HCT116 (cell line): ENCODE results near the gene ZNF414. TPM values are rescaled to one million over a fixed set of nuclear protein-coding genes. Genes with fewer than 3 reads are reported as not detected.

Experiments
- ATAC-seq: fragments of 200-7000 bp; cut with Tn5 transposase; 2 replicates; pipeline ENCODE4 v1.9.1; 2020; ENCODE audit warnings: mild to moderate bottlenecking, moderate library complexity
- BruUV-seq: library from RNA; stranded (reverse); fragments of 400-500 nt; replicated peaks from 2 replicates; lab custom pipeline; 2021; lab: Mats Ljungman, UMichigan
- CTCF ChIA-PET: fragments of 300-600 bp; sonication (Branson Sonifier 250); formaldehyde crosslinking; loops from one replicate; lab custom pipeline; 2021; ENCODE audit warnings: antibody characterized with exemption; lab: Charles Lee
- POLR2A ChIA-PET: fragments of 300-600, 350-600 bp; sonication (Branson Sonifier 250); formaldehyde crosslinking; loops from one replicate; lab custom pipeline; 2021; ENCODE audit warnings: antibody characterized with exemption; lab: Charles Lee
- RAD21 ChIA-PET, 2 experiments: fragments of 300-600 bp; sonication (Branson Sonifier 250); formaldehyde crosslinking; loops; one replicate each; lab custom pipeline; 2023; ENCODE audit warnings: low total read pairs in 2 of 2; ENCODE audit not compliant: uncharacterized antibody in 2 of 2, unreplicated experiment in 2 of 2, low non-redundant PET in 1 of 2; lab: Charles Lee
- DNase-seq: peaks from one replicate; pipeline ENCODE4 v3.0.0-alpha.2; 2010; ENCODE audit warnings: low read depth, low spot score
- H2AFZ ChIP-seq: fragments of 200-600 bp; shearing (Covaris generic), sonication (generic); 2 replicates; pipeline ENCODE4 v1.6.1; 2017; ENCODE audit warnings: low read depth, mixed run types, mixed read lengths, antibody characterized with exemption, low read length; ENCODE audit not compliant: poor library complexity, severe bottlenecking
- H3K27ac ChIP-seq: 2 replicates; pipeline ENCODE4 v1.5.1; 2012; ENCODE audit warnings: low read depth, low read length
- H3K27me3 ChIP-seq: fragments of 200-600 bp; sonication (generic); 2 replicates; pipeline ENCODE4 v1.6.1; 2016; ENCODE audit warnings: mixed run types, low read length, mixed read lengths; ENCODE audit not compliant: insufficient read depth
- H3K36me3 ChIP-seq, 2 experiments: fragments of 200-500 bp in 1 of 2; fragments of 200-600 bp in 1 of 2; sonication (Bioruptor generic) in 1 of 2; sonication (generic) in 1 of 2; 2 replicates each; pipeline versions ENCODE4 v1.5.1 to v1.6.1; 2014 to 2016; ENCODE audit warnings: low read length in 2 of 2, inconsistent platforms in 1 of 2, mixed read lengths in 1 of 2, mixed run types in 1 of 2; ENCODE audit not compliant: insufficient read depth in 2 of 2, control insufficient read depth in 1 of 2
- H3K4me1 ChIP-seq, 2 experiments: fragments of 200-600 bp in 1 of 2; sonication (generic) in 1 of 2; 2 replicates each; pipeline versions ENCODE4 v1.5.1 to v1.6.1; 2012 to 2017; ENCODE audit warnings: low read length in 2 of 2, inconsistent platforms in 1 of 2, mild to moderate bottlenecking in 1 of 2, mixed read lengths in 1 of 2, mixed run types in 1 of 2, moderate library complexity in 1 of 2; ENCODE audit not compliant: insufficient read depth in 2 of 2, control insufficient read depth in 1 of 2
- H3K4me2 ChIP-seq: fragments of 200-600 bp; sonication (generic); 2 replicates; pipeline ENCODE4 v1.6.1; 2017; ENCODE audit warnings: mixed run types, low read length, mixed read lengths
- H3K4me3 ChIP-seq, 2 experiments: fragments of 200-600 bp in 1 of 2; sonication (generic) in 1 of 2; replicated peaks in 1 of 2; 2 replicates each; pipeline ENCODE4 v1.5.1; 2011 to 2016; ENCODE audit warnings: low read length in 2 of 2, control low read depth in 1 of 2, low read depth in 1 of 2, mild to moderate bottlenecking in 1 of 2, mixed read lengths in 1 of 2, mixed run types in 1 of 2
- H3K79me2 ChIP-seq: fragments of 200-600 bp; sonication (generic); 2 replicates; pipeline ENCODE4 v1.6.1; 2017; ENCODE audit warnings: mild to moderate bottlenecking, mixed run types, low read length, moderate library complexity, mixed read lengths; ENCODE audit not compliant: insufficient read depth
- H3K9ac ChIP-seq: fragments of 200-600 bp; sonication (generic); 2 replicates; pipeline ENCODE4 v1.6.1; 2016; ENCODE audit warnings: low read length, mixed read lengths
- H3K9me2 ChIP-seq: fragments of 200-600 bp; sonication (generic), shearing (Covaris generic); 2 replicates; pipeline ENCODE4 v1.6.1; 2017; ENCODE audit warnings: mixed run types, mild to moderate bottlenecking, moderate library complexity; ENCODE audit not compliant: insufficient read depth
- H3K9me3 ChIP-seq, 2 experiments: fragments of 200-500 bp in 1 of 2; fragments of 200-600 bp in 1 of 2; sonication (Bioruptor generic) in 1 of 2; sonication (generic) in 1 of 2; 2 replicates each; pipeline ENCODE4 v1.6.1; 2014 to 2017; ENCODE audit warnings: low read length in 2 of 2, mixed read lengths in 2 of 2, inconsistent platforms in 1 of 2, low read depth in 1 of 2, mild to moderate bottlenecking in 1 of 2, mixed run types in 1 of 2, moderate library complexity in 1 of 2; ENCODE audit not compliant: control insufficient read depth in 1 of 2, insufficient read depth in 1 of 2
- H4K20me1 ChIP-seq: fragments of 200-600 bp; sonication (generic), shearing (Covaris generic); 2 replicates; pipeline ENCODE4 v1.6.1; 2017; ENCODE audit warnings: mixed run types, mild to moderate bottlenecking, moderate library complexity; ENCODE audit not compliant: insufficient read depth
- ATF3 ChIP-seq: IDR thresholded peaks from 2 replicates; pipeline ENCODE4 v1.6.1; 2012
- CBX3 ChIP-seq: IDR thresholded peaks from 2 replicates; pipeline ENCODE4 v1.6.1; 2012; ENCODE audit warnings: low read depth
- CEBPB ChIP-seq: IDR thresholded peaks from 2 replicates; pipeline ENCODE4 v1.6.1; 2012; ENCODE audit warnings: low read depth
- EGR1 ChIP-seq: IDR thresholded peaks from 2 replicates; pipeline ENCODE4 v1.6.1; 2012; ENCODE audit warnings: low read depth
- EZH2phosphoT487 ChIP-seq: fragments of 200-600 bp; IDR thresholded peaks from 2 replicates; pipeline ENCODE4 v1.6.1; 2018; ENCODE audit warnings: antibody characterized with exemption, borderline replicate concordance
- JUND ChIP-seq: IDR thresholded peaks from 2 replicates; pipeline ENCODE4 v1.6.1; 2012
- RAD21 ChIP-seq: IDR thresholded peaks from 2 replicates; pipeline ENCODE4 v1.6.1; 2012; ENCODE audit warnings: low read depth, mild to moderate bottlenecking
- SRF ChIP-seq: IDR thresholded peaks from 2 replicates; pipeline ENCODE4 v1.6.1; 2012; ENCODE audit warnings: low read depth
- TCF7L2 ChIP-seq: IDR thresholded peaks from 2 replicates; pipeline ENCODE4 v1.7.0; 2011; ENCODE audit warnings: borderline replicate concordance, inconsistent platforms; ENCODE audit not compliant: insufficient read depth, insufficient read length; ENCODE audit errors: extremely low read depth
- YY1 ChIP-seq: IDR thresholded peaks from 2 replicates; pipeline ENCODE4 v1.6.1; 2011; ENCODE audit warnings: low read length, low read depth, moderate library complexity, mild to moderate bottlenecking; ENCODE audit not compliant: insufficient replicate concordance; ENCODE audit errors: extremely low read depth
- ZBTB33 ChIP-seq: IDR thresholded peaks from 2 replicates; pipeline ENCODE4 v1.6.1; 2011; ENCODE audit warnings: mild to moderate bottlenecking, low read length, moderate library complexity; ENCODE audit not compliant: insufficient replicate concordance; ENCODE audit errors: extremely low read depth
- ZNF274 ChIP-seq: fragments of 200-500 bp; sonication (Bioruptor generic); IDR thresholded peaks from 2 replicates; pipeline ENCODE4 v1.6.1; 2014; ENCODE audit warnings: mild to moderate bottlenecking, low read depth, low read length, inconsistent platforms
- intact Hi-C: fragments of 100-400 bp; cut with micrococcal nuclease; formaldehyde crosslinking; loops from 2 replicates; pipeline ENCODE4 v1.10.0; 2022
- total RNA-seq: library from RNA; stranded (reverse); gene quantifications from one replicate; pipeline ENCODE4 v1.2.1, GENCODE V29; 2021; ENCODE audit not compliant: unreplicated experiment
- TF ChIP-seq, protein P1 (sequence below), 3 experiments: fragments of 200-600 bp in 1 of 3; sonication (generic) in 1 of 3; IDR thresholded peaks in 2 of 3; conservative IDR thresholded peaks in 1 of 3; 2 replicates each; pipeline ENCODE4 v1.5.1; 2012 to 2017; ENCODE audit warnings: low read depth in 2 of 3, low read length in 2 of 3, antibody characterized with exemption in 1 of 3, borderline replicate concordance in 1 of 3, control low read depth in 1 of 3, mild to moderate bottlenecking in 1 of 3, mixed read lengths in 1 of 3, mixed run types in 1 of 3, moderate library complexity in 1 of 3; ENCODE audit not compliant: insufficient read depth in 1 of 3
- TF ChIP-seq, protein P2 (sequence below): IDR thresholded peaks from 2 replicates; pipeline ENCODE4 v1.6.1; 2012; ENCODE audit warnings: low read depth

Gene ZNF414
- total RNA-seq, 1 experiment from 2014 or later, result 31.9 TPM

GRCh38 chr19:8532225-8532624, 18.3 kb upstream of the ZNF414 start:
- no peak overlapping the region for H2AFZ ChIP-seq
- H3K27ac ChIP-seq, result no peak overlapping the region
- no TSS peak for BruUV-seq
- H3K4me1 ChIP-seq, result peaks cover 0 to under 1% of the 10 kb centered on the region in 2 experiments; a peak in 1 of 4 replicates
- intact Hi-C loops, result no loop called here
- no peak for ATAC-seq
- H3K9ac ChIP-seq, result no peak overlapping the region
- no peaks in the 10 kb centered on the region for H3K9me2 ChIP-seq
- H3K4me2 ChIP-seq, result no peak overlapping the region
- ChIA-PET RAD21 (no interaction called here), POLR2A (no interaction called here), CTCF (no interaction called here)
- no peak for DNase-seq
- H3K79me2 ChIP-seq, result no peaks in the 10 kb centered on the region
- TF ChIP-seq, protein P1, sequence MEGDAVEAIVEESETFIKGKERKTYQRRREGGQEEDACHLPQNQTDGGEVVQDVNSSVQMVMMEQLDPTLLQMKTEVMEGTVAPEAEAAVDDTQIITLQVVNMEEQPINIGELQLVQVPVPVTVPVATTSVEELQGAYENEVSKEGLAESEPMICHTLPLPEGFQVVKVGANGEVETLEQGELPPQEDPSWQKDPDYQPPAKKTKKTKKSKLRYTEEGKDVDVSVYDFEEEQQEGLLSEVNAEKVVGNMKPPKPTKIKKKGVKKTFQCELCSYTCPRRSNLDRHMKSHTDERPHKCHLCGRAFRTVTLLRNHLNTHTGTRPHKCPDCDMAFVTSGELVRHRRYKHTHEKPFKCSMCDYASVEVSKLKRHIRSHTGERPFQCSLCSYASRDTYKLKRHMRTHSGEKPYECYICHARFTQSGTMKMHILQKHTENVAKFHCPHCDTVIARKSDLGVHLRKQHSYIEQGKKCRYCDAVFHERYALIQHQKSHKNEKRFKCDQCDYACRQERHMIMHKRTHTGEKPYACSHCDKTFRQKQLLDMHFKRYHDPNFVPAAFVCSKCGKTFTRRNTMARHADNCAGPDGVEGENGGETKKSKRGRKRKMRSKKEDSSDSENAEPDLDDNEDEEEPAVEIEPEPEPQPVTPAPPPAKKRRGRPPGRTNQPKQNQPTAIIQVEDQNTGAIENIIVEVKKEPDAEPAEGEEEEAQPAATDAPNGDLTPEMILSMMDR (IDR thresholded peaks at IDR 0.05 in 2 of 3, conservative IDR thresholded peaks at IDR 0.05 in 1 of 3; ENCODE audit: borderline replicate concordance in 1 of 3, insufficient read depth in 1 of 3, low read depth in 2 of 3, low read length in 2 of 3), result no peak
- TF ChIP-seq EZH2phosphoT487, result no peak
- TF ChIP-seq SRF, result no peak
- TF ChIP-seq, protein P2, sequence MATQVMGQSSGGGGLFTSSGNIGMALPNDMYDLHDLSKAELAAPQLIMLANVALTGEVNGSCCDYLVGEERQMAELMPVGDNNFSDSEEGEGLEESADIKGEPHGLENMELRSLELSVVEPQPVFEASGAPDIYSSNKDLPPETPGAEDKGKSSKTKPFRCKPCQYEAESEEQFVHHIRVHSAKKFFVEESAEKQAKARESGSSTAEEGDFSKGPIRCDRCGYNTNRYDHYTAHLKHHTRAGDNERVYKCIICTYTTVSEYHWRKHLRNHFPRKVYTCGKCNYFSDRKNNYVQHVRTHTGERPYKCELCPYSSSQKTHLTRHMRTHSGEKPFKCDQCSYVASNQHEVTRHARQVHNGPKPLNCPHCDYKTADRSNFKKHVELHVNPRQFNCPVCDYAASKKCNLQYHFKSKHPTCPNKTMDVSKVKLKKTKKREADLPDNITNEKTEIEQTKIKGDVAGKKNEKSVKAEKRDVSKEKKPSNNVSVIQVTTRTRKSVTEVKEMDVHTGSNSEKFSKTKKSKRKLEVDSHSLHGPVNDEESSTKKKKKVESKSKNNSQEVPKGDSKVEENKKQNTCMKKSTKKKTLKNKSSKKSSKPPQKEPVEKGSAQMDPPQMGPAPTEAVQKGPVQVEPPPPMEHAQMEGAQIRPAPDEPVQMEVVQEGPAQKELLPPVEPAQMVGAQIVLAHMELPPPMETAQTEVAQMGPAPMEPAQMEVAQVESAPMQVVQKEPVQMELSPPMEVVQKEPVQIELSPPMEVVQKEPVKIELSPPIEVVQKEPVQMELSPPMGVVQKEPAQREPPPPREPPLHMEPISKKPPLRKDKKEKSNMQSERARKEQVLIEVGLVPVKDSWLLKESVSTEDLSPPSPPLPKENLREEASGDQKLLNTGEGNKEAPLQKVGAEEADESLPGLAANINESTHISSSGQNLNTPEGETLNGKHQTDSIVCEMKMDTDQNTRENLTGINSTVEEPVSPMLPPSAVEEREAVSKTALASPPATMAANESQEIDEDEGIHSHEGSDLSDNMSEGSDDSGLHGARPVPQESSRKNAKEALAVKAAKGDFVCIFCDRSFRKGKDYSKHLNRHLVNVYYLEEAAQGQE, result no peak
- TF ChIP-seq TCF7L2, result no peak
- TF ChIP-seq ATF3, result no peak
- no peak for TF ChIP-seq YY1
- no peak for TF ChIP-seq CBX3
- TF ChIP-seq RAD21, result no peak
- TF ChIP-seq EGR1, result no peak
- no peak for TF ChIP-seq ZNF274
- TF ChIP-seq CEBPB, result no peak
- no peak for TF ChIP-seq ZBTB33
- no peak for TF ChIP-seq JUND
- H3K4me3 ChIP-seq, result no peak overlapping the region
- H3K9me3 ChIP-seq, result no peaks in the 10 kb centered on the region; a peak in 1 of 4 replicates
- no peaks in the 10 kb centered on the region for H4K20me1 ChIP-seq
- no peaks in the 10 kb centered on the region for H3K27me3 ChIP-seq
- H3K36me3 ChIP-seq, result no peaks in the 10 kb centered on the region
